Thyroid gland (tissue), 4 donors: ENCODE results near the gene PTPN11.

Source experiments
- POLR2A ChIP-seq, 2 donors: fragments of 450-650 bp; IDR thresholded peaks; one replicate each; pipeline ENCODE4 v1.6.1; 2017; ENCODE audit warnings: antibody characterized with exemption in 2 of 2, mild to moderate bottlenecking in 2 of 2, moderate library complexity in 1 of 2
- TF ChIP-seq, protein P1 (sequence below), 6 experiments: fragments of 200-600 bp in 3 of 6; fragments of 450-650 bp in 3 of 6; sonication (generic) in 3 of 6; IDR thresholded peaks; one replicate each; pipeline ENCODE4 v1.5.1; 2016 to 2019; ENCODE audit warnings: antibody characterized with exemption in 6 of 6, mild to moderate bottlenecking in 2 of 6, inconsistent platforms in 1 of 6, moderate library complexity in 1 of 6

DNA sequence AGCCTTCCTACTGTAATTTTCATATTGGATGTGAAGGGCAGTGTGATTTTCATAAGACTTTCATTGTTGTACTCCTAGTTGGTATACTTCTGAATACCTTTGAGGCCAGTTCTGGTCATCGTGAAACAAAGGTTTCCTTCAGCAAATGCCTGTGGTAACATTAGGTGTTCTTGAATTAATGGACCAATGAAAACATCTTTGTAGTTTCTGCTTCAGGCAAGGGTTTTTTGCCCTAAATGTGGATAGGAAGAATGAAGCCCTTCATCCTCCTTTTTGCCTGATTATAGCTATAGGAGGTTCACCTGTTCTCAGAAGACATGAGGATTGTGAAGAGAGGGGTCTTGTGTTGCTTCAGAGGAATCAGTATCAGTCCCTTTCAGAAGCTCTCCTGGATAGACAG lies 60.7 kb downstream of the PTPN11 start:
- TF ChIP-seq, protein P1, sequence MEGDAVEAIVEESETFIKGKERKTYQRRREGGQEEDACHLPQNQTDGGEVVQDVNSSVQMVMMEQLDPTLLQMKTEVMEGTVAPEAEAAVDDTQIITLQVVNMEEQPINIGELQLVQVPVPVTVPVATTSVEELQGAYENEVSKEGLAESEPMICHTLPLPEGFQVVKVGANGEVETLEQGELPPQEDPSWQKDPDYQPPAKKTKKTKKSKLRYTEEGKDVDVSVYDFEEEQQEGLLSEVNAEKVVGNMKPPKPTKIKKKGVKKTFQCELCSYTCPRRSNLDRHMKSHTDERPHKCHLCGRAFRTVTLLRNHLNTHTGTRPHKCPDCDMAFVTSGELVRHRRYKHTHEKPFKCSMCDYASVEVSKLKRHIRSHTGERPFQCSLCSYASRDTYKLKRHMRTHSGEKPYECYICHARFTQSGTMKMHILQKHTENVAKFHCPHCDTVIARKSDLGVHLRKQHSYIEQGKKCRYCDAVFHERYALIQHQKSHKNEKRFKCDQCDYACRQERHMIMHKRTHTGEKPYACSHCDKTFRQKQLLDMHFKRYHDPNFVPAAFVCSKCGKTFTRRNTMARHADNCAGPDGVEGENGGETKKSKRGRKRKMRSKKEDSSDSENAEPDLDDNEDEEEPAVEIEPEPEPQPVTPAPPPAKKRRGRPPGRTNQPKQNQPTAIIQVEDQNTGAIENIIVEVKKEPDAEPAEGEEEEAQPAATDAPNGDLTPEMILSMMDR (IDR thresholded peaks at IDR 0.05): no peak
- no peak for TF ChIP-seq POLR2A (IDR thresholded peaks at IDR 0.05)
